Measurements from ENCODE around the gene RHOA. TPM values are rescaled to one million over a fixed set of nuclear protein-coding genes. Genes with fewer than 3 reads are reported as not detected.

RHOA gene
- total RNA-seq (100 to 1,000 TPM; 107 to 380 (median 374) TPM), polyA plus RNA-seq (100 to 1,000 TPM; 218 to 461 (median 340) TPM)
- long read RNA-seq, donor 1, transcript RHOA-202 (5 exons, 2,031 nt), result major isoform, 51 of 64 reads
- long read RNA-seq, donor 1, partial matches to known transcripts, result 7 of 64 reads
- long read RNA-seq, donor 1, other reads (novel, unspliced or antisense), result 6 of 64 reads
- long read RNA-seq, donor 2, transcript RHOA-202 (5 exons, 2,031 nt), result major isoform, 109 of 122 reads
- long read RNA-seq, donor 2, partial matches to known transcripts, result 0 of 122 reads
- long read RNA-seq, donor 2, other reads (novel, unspliced or antisense), result 13 of 122 reads
- long read RNA-seq, donor 3, transcript RHOA-202 (5 exons, 2,031 nt), result major isoform, 82 of 117 reads
- long read RNA-seq, donor 3, partial matches to known transcripts, result 19 of 117 reads
- long read RNA-seq, donor 3, other reads (novel, unspliced or antisense), result 15 of 117 reads
- long read RNA-seq, donor 4, transcript RHOA-202 (5 exons, 2,031 nt), result major isoform, 16 of 16 reads
- long read RNA-seq, donor 4, partial matches to known transcripts, result 0 of 16 reads
- long read RNA-seq, donor 4, other reads (novel, unspliced or antisense), result 0 of 16 reads
- long read RNA-seq, donor 5, transcript RHOA-202 (5 exons, 2,031 nt), result major isoform, 141 of 181 reads
- long read RNA-seq, donor 5, partial matches to known transcripts, result 34 of 181 reads
- long read RNA-seq, donor 5, other reads (novel, unspliced or antisense), result 5 of 181 reads
- long read RNA-seq, donor 6, result 0 reads
- long read RNA-seq, donor 7, transcript RHOA-202 (5 exons, 2,031 nt), result major isoform, 167 of 234 reads
- long read RNA-seq, donor 7, partial matches to known transcripts, result 40 of 234 reads
- long read RNA-seq, donor 7, other reads (novel, unspliced or antisense), result 24 of 234 reads
- long read RNA-seq, donor 8, transcript RHOA-202 (5 exons, 2,031 nt), result major isoform, 128 of 172 reads
- long read RNA-seq, donor 8, partial matches to known transcripts, result 17 of 172 reads
- long read RNA-seq, donor 8, other reads (novel, unspliced or antisense), result 27 of 172 reads
- long read RNA-seq, donor 9, transcript RHOA-202 (5 exons, 2,031 nt), result major isoform, 110 of 160 reads
- long read RNA-seq, donor 9, partial matches to known transcripts, result 38 of 160 reads
- long read RNA-seq, donor 9, other reads (novel, unspliced or antisense), result 9 of 160 reads
- long read RNA-seq, donor 10, transcript RHOA-202 (5 exons, 2,031 nt), result major isoform, 47 of 60 reads
- long read RNA-seq, donor 10, partial matches to known transcripts, result 13 of 60 reads
- long read RNA-seq, donor 10, other reads (novel, unspliced or antisense), result 0 of 60 reads

DNA sequence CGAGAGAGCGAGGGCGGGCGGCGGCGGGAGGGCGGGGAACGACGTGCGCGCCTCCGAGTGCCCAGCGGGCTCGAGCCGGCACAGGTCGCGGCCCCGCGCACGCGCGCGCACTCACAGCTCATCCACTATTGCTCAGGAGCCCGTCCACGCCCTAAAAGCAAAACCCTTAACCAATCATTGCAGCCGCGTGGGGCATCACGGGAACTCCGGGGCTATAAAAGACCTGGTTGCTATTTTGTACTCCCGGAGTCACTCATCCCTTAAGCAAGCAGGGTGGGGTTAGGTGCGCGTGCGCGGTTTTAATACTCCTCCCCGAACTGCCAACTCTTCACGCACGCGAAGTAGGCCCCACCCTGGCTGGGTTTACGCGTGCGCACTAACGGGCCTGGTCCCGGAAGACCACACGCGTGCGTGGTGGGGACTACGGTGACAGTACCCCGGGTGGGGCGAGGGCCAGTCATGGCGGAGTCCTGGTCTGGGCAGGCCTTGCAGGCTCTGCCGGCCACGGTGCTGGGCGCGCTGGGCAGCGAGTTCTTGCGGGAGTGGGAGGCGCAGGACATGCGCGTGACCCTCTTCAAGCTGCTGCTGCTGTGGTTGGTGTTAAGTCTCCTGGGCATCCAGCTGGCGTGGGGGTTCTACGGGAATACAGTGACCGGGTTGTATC, at the start of gene RHOA, which contains the start of gene TCTA:
Gene RHOA, minus strand, starts transcription at position 9 of the 664 bp plus-strand sequence. CDS start 36,387 bp downstream, outside the sequence.
Gene TCTA, plus strand, starts transcription at position 456 of the 664 bp plus-strand sequence. Its CDS starts 4 bp downstream, at position 460.
- Histone ChIP-seq H3K27ac (peak within 1 kb of the TSS; percentile 96 to 100 (median 99)), H3K4me1 (peaks cover 60 to 82% (median 77%) of the 10 kb centered on the region in 4 donors), H3K27me3 (no peaks in the 10 kb centered on the region), H3K9me3 (no peaks in the 10 kb centered on the region), H3K4me3 (peak within 1 kb of the TSS; percentile 72 to 98 (median 86)), H3K36me3 (peaks cover 0 to 28% (median 26%) of the 10 kb centered on the region in 4 donors)
- peak; percentile 100 for DNase-seq
- WGBS, 5 donors, result 0% methylated on average over 19 to 62 of the region's 62 CpGs
- intact Hi-C loops (cut with DNase I; ENCODE audit: low total_unique reads), result no loop called here
- TF ChIP-seq EP300 (IDR thresholded peaks at IDR 0.05), result no peak
- TF ChIP-seq POLR2A (IDR thresholded peaks at IDR 0.05), result peak in 2 of 4 donors; percentile 92 to 96
- peak; percentile 95 to 99 (median 99) for TF ChIP-seq POLR2AphosphoS5 (IDR thresholded peaks at IDR 0.05)
- TF ChIP-seq, protein P1, sequence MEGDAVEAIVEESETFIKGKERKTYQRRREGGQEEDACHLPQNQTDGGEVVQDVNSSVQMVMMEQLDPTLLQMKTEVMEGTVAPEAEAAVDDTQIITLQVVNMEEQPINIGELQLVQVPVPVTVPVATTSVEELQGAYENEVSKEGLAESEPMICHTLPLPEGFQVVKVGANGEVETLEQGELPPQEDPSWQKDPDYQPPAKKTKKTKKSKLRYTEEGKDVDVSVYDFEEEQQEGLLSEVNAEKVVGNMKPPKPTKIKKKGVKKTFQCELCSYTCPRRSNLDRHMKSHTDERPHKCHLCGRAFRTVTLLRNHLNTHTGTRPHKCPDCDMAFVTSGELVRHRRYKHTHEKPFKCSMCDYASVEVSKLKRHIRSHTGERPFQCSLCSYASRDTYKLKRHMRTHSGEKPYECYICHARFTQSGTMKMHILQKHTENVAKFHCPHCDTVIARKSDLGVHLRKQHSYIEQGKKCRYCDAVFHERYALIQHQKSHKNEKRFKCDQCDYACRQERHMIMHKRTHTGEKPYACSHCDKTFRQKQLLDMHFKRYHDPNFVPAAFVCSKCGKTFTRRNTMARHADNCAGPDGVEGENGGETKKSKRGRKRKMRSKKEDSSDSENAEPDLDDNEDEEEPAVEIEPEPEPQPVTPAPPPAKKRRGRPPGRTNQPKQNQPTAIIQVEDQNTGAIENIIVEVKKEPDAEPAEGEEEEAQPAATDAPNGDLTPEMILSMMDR (IDR thresholded peaks at IDR 0.05), result peak in 1 of 7 experiments; percentile 22

DNA sequence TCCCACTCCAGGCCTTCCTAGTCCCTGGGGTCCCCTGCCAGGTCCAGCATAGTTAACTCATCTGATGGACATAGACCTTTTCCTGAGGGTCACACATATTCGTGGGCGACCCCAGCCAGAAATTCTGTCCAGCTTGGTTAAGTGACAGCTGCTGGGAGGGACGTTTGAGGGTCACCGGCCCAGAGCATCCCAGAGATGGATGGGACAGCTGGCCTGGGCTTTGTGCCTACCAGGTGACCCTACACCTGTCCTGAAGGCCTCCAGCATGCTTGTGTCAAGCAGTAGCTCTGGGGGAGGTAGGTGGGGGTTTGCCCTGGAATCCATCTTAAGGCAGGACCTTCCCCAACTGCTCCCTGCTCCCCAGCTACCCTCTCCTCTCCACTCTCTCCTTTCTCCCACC, 49.2 kb upstream of the RHOA start:
- intact Hi-C loops (cut with DNase I; ENCODE audit: low total_unique reads), result no loop called here
- no peaks in the 10 kb centered on the region for H3K9me3 ChIP-seq
- TF ChIP-seq EP300 (IDR thresholded peaks at IDR 0.05) (no peak), POLR2A (IDR thresholded peaks at IDR 0.05) (no peak), POLR2AphosphoS5 (IDR thresholded peaks at IDR 0.05) (no peak)
- TF ChIP-seq, protein P1 (IDR thresholded peaks at IDR 0.05), result no peak
- H3K36me3 ChIP-seq, result no peaks in the 10 kb centered on the region
- H3K27me3 ChIP-seq, result no peaks in the 10 kb centered on the region
- 80 to 98% (median 88%) methylated on average over 4 of the region's 4 CpGs for whole genome bisulfite sequencing, 5 donors
- peak overlapping the region in 4 of 5 donors; percentile 59 to 77 (median 70) for H3K27ac ChIP-seq
- DNase-seq, result no peak
- peaks cover 20 to 47% (median 25%) of the 10 kb centered on the region in 4 donors for H3K4me1 ChIP-seq
- H3K4me3 ChIP-seq, result no peak overlapping the region

DNA sequence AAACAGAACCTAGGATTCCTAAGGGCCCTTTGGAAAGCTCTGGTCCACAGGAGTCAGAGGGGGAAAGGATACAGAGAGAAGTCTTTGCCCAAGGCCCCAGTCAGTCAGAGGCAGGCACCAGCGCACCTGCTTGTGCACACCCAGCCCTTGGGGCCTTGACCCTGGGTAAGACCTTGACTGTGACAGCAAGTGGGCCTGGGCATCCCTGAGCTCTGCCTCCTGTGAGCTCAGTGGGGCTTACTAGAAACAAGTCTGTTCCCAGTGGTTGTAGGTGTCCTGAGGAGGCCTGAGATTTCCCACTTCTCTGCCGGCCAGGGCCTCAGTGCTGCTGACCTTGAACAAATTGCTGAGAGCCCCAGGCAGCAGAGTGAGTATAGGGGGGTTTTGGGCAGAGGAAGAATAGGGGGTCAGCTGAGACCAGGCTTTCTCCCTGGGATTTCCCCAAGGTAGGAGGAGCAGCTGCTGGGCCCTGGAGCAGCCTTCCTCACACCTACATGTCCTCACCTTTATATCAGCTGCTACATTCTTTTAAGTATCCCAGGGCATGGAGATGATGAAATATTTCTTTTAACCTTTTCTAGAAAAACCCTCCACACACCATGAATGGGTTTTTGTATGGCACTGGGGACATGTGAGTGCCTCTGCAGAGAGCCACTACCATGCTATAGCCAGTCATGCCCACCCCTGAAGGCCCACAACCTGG, 48.6 kb upstream of the RHOA start:
- Histone ChIP-seq H3K27me3 (no peaks in the 10 kb centered on the region), H3K4me1 (peaks cover 14 to 41% (median 20%) of the 10 kb centered on the region in 4 donors), H3K9me3 (no peaks in the 10 kb centered on the region), H3K36me3 (no peaks in the 10 kb centered on the region), H3K4me3 (no peak overlapping the region), H3K27ac (no peak overlapping the region)
- 63 to 90% (median 84%) methylated on average over 1 to 2 of the region's 2 CpGs for WGBS, 5 donors
- TF ChIP-seq POLR2A (IDR thresholded peaks at IDR 0.05), result no peak
- TF ChIP-seq POLR2AphosphoS5 (IDR thresholded peaks at IDR 0.05), result no peak
- no peak for TF ChIP-seq EP300 (IDR thresholded peaks at IDR 0.05)
- TF ChIP-seq, protein P1 (IDR thresholded peaks at IDR 0.05), result no peak
- intact Hi-C loops (cut with DNase I; ENCODE audit: low total_unique reads), result no loop called here
- DNase-seq, result no peak
